ENCODE data around the gene PCMTD2.
"Not testable (repeated sequence)": the region's sequence is repeated elsewhere in the genome, so short reads cannot be mapped to it uniquely, and the experiment has no call there.

DNA sequence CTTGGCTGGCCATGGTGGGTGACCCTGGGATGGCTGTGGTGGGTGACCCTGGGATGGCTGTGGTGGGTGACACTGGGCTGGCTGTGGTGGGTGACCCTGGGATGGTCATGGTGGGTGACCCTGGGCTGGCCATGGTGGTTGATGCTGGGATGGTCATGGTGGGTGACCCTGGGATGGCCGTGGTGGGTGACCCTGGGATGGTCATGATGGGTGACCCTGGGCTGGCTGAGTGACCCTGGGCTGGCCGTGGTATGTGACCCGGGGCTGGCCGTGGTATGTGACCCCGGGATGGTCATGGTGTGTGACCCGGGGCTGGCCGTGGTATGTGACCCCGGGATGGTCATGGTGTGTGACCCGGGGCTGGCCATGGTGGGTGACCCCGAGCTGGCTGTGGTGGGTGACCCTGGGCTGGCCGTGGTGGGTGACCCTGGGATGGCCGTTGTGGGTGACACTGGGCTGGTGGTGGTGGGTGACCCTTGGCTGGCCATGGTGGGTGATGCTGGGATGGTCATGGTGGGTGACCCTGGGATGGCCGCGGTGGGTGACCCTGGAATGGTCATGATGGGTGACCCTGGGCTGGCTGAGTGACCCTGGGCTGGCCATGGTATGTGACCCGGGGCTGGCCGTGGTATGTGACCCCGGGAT is 20.5 kb upstream of the PCMTD2 start:
- not testable (repeated sequence) for TF ChIP-seq TAF1 (IDR thresholded peaks at IDR 0.05; ENCODE audit: borderline replicate concordance, low read depth, low read length); POLR2AphosphoS5 (IDR thresholded peaks at IDR 0.05; ENCODE audit: low read depth, low read length); POLR2A (IDR thresholded peaks at IDR 0.05; ENCODE audit: low read depth, low read length)

All from GM12892 (cell line).